ENCODE results near the gene RAC3.

RAC3 gene

GRCh38 chr17:81990836-81991683 is 40.4 kb upstream of the RAC3 start:
- Histone ChIP-seq H3K27ac (ENCODE audit: low read depth, low read length) (no peak overlapping the region), H2AFZ (ENCODE audit: low read depth, low read length, severe bottlenecking) (no peak overlapping the region), H3F3A (ENCODE audit: insufficient read depth) (no peaks in the 10 kb centered on the region), H4K20me1 (ENCODE audit: low read depth, low read length) (no peaks in the 10 kb centered on the region), H3K27me3 (ENCODE audit: low read length) (no peaks in the 10 kb centered on the region), H3K79me2 (ENCODE audit: insufficient read depth, low read length) (peaks cover 6% of the 10 kb centered on the region; the same call in 1 of the 2 replicates), H3K9me2 (replicated peaks; ENCODE audit: insufficient read depth, low read length) (no peaks in the 10 kb centered on the region), H3K9me3 (ENCODE audit: insufficient read depth, low read length) (no peaks in the 10 kb centered on the region), H3K36me3 (ENCODE audit: low read length) (no peaks in the 10 kb centered on the region), H3K4me2 (ENCODE audit: low read depth, low read length, poor library complexity, severe bottlenecking) (no peak overlapping the region), H3K9ac (ENCODE audit: low read length) (no peak overlapping the region), H3K4me3 (ENCODE audit: insufficient read depth, low read length, poor library complexity, severe bottlenecking) (no peak overlapping the region)
- TF ChIP-seq CTCF (IDR thresholded peaks at IDR 0.05; ENCODE audit: insufficient read depth, low read length, poor library complexity, severe bottlenecking): no peak
- no peak for TF ChIP-seq EZH2phosphoT487 (conservative IDR thresholded peaks at IDR 0.05; ENCODE audit: low read length)

GRCh38 chr17:81991684-81992305 is 39.7 kb upstream of the RAC3 start:
- Histone ChIP-seq H3K36me3 (ENCODE audit: low read length) (no peaks in the 10 kb centered on the region), H3K27ac (ENCODE audit: low read depth, low read length) (no peak overlapping the region), H3K4me2 (ENCODE audit: low read depth, low read length, poor library complexity, severe bottlenecking) (no peak overlapping the region), H3F3A (ENCODE audit: insufficient read depth) (no peaks in the 10 kb centered on the region), H3K27me3 (ENCODE audit: low read length) (no peaks in the 10 kb centered on the region), H3K9me3 (ENCODE audit: insufficient read depth, low read length) (no peaks in the 10 kb centered on the region), H3K9me2 (replicated peaks; ENCODE audit: insufficient read depth, low read length) (no peaks in the 10 kb centered on the region), H3K79me2 (ENCODE audit: insufficient read depth, low read length) (peaks cover 6% of the 10 kb centered on the region; the same call in 1 of the 2 replicates), H3K4me3 (ENCODE audit: insufficient read depth, low read length, poor library complexity, severe bottlenecking) (no peak overlapping the region), H4K20me1 (ENCODE audit: low read depth, low read length) (no peaks in the 10 kb centered on the region), H3K9ac (ENCODE audit: low read length) (no peak overlapping the region), H2AFZ (ENCODE audit: low read depth, low read length, severe bottlenecking) (no peak overlapping the region)
- TF ChIP-seq EZH2phosphoT487 (conservative IDR thresholded peaks at IDR 0.05; ENCODE audit: low read length): no peak
- no peak for TF ChIP-seq CTCF (IDR thresholded peaks at IDR 0.05; ENCODE audit: insufficient read depth, low read length, poor library complexity, severe bottlenecking)

- Histone ChIP-seq H3F3A (ENCODE audit: insufficient read depth) (no peaks in the 10 kb centered on the region), H3K36me3 (ENCODE audit: low read length) (no peaks in the 10 kb centered on the region), H3K9me3 (ENCODE audit: insufficient read depth, low read length) (no peaks in the 10 kb centered on the region), H3K9me2 (replicated peaks; ENCODE audit: insufficient read depth, low read length) (no peaks in the 10 kb centered on the region), H3K4me3 (ENCODE audit: insufficient read depth, low read length, poor library complexity, severe bottlenecking) (no peak overlapping the region), H3K79me2 (ENCODE audit: insufficient read depth, low read length) (peaks cover 6% of the 10 kb centered on the region; the same call in 1 of the 2 replicates), H3K9ac (ENCODE audit: low read length) (no peak overlapping the region), H3K27me3 (ENCODE audit: low read length) (no peaks in the 10 kb centered on the region), H4K20me1 (ENCODE audit: low read depth, low read length) (no peaks in the 10 kb centered on the region), H3K27ac (ENCODE audit: low read depth, low read length) (no peak overlapping the region), H2AFZ (ENCODE audit: low read depth, low read length, severe bottlenecking) (no peak overlapping the region), H3K4me2 (ENCODE audit: low read depth, low read length, poor library complexity, severe bottlenecking) (no peak overlapping the region)
- no peak for TF ChIP-seq EZH2phosphoT487 (conservative IDR thresholded peaks at IDR 0.05; ENCODE audit: low read length)
- TF ChIP-seq CTCF (IDR thresholded peaks at IDR 0.05; ENCODE audit: insufficient read depth, low read length, poor library complexity, severe bottlenecking): no peak
Measured at GRCh38 chr17:81992306-81993102, 39.0 kb upstream of the RAC3 start.
